ENCODE data around the gene SSBP4.
A peak's percentile ranks its signal among the peaks of the same experiment; 100 is the strongest.
"Not testable (repeated sequence)": the region's sequence is repeated elsewhere in the genome, so short reads cannot be mapped to it uniquely, and the experiment has no call there.

Gene SSBP4

GRCh38 chr19:18419195-18419698, at the start of gene SSBP4:
Gene SSBP4 (plus strand): TSS chr19:18419398. CDS start chr19:18419649, 251 bp downstream.
- peak; percentile 64 for DNase-seq

- DNase-seq: no peak
Observed at GRCh38 chr19:18373407-18373891, 45.7 kb upstream of the SSBP4 start.

- DNase-seq: peak; percentile 32
Observed at GRCh38 chr19:18373892-18374629, 45.1 kb upstream of the SSBP4 start.

- DNase-seq: no peak
Observed at GRCh38 chr19:18377026-18377425, 42.2 kb upstream of the SSBP4 start.

- no peak for DNase-seq
Observed at GRCh38 chr19:18379803-18380747, 39.1 kb upstream of the SSBP4 start.

GRCh38 chr19:18380843-18381242, 38.4 kb upstream of the SSBP4 start:
- DNase-seq: no peak

- DNase-seq: not testable (repeated sequence)
Observed at GRCh38 chr19:18383622-18384021, 35.6 kb upstream of the SSBP4 start.

GRCh38 chr19:18384775-18385174, 34.4 kb upstream of the SSBP4 start:
- no peak for DNase-seq

GRCh38 chr19:18385359-18385674, 33.9 kb upstream of the SSBP4 start:
- no peak for DNase-seq

GRCh38 chr19:18385675-18386542, 33.3 kb upstream of the SSBP4 start, which contains the start of gene GDF15:
Gene GDF15 (plus strand): TSS chr19:18386158. CDS start chr19:18386190, 32 bp downstream.
- DNase-seq: peak; percentile 25

- DNase-seq: no peak
Observed at GRCh38 chr19:18386543-18387271, 32.5 kb upstream of the SSBP4 start.

GRCh38 chr19:18388100-18388959, 30.9 kb upstream of the SSBP4 start:
- peak; percentile 82 for DNase-seq

GRCh38 chr19:18388960-18389725, 30.1 kb upstream of the SSBP4 start:
- no peak for DNase-seq

- DNase-seq: no peak
Observed at GRCh38 chr19:18389726-18390064, 29.5 kb upstream of the SSBP4 start.

GRCh38 chr19:18390065-18390907, 28.9 kb upstream of the SSBP4 start:
- DNase-seq: no peak

- no peak for DNase-seq
Observed at GRCh38 chr19:18391509-18392075, 27.6 kb upstream of the SSBP4 start.

GRCh38 chr19:18392417-18392816, 26.8 kb upstream of the SSBP4 start:
- no peak for DNase-seq

- no peak for DNase-seq
Observed at GRCh38 chr19:18392926-18393325, 26.3 kb upstream of the SSBP4 start.

GRCh38 chr19:18393836-18394235, 25.4 kb upstream of the SSBP4 start:
- no peak for DNase-seq
